Germinal center (tissue), 1 donor: ENCODE data around the gene MRPS10.
"Not testable (repeated sequence)": the region's sequence is repeated elsewhere in the genome, so short reads cannot be mapped to it uniquely, and the experiment has no call there.

Experiments
- DNase-seq: peaks from one replicate; pipeline ENCODE4 v3.0.0; 2012; ENCODE audit warnings: mixed read lengths, low spot score

The MRPS10 gene

GRCh38 chr6:42207559-42207958, 10.1 kb downstream of the MRPS10 start:
- DNase-seq: not testable (repeated sequence)

GRCh38 chr6:42204768-42205282, 12.8 kb downstream of the MRPS10 start:
- no peak for DNase-seq

- DNase-seq: no peak
Measured at GRCh38 chr6:42203183-42203582, 14.5 kb downstream of the MRPS10 start.

GRCh38 chr6:42202131-42202915, 15.3 kb downstream of the MRPS10 start:
- DNase-seq: not testable (repeated sequence)

GRCh38 chr6:42201382-42201781, 16.3 kb downstream of the MRPS10 start:
- DNase-seq: no peak

GRCh38 chr6:42200035-42200434, 17.6 kb downstream of the MRPS10 start:
- DNase-seq: no peak

- DNase-seq: no peak
Measured at GRCh38 chr6:42199106-42199981, 18.3 kb downstream of the MRPS10 start.

- no peak for DNase-seq
Measured at GRCh38 chr6:42197555-42198362, 19.9 kb downstream of the MRPS10 start.

- DNase-seq: no peak
Measured at GRCh38 chr6:42195415-42195814, 22.2 kb downstream of the MRPS10 start.

GRCh38 chr6:42194056-42194455, 23.6 kb downstream of the MRPS10 start:
- no peak for DNase-seq

- no peak for DNase-seq
Measured at GRCh38 chr6:42193491-42193894, 24.2 kb downstream of the MRPS10 start.

GRCh38 chr6:42192385-42192784, 25.3 kb downstream of the MRPS10 start:
- DNase-seq: not testable (repeated sequence)

- no peak for DNase-seq
Measured at GRCh38 chr6:42190554-42191183, 27.0 kb downstream of the MRPS10 start.

GRCh38 chr6:42188406-42188805, 29.3 kb downstream of the MRPS10 start:
- DNase-seq: no peak

- DNase-seq: no peak
Measured at GRCh38 chr6:42185597-42185996, 32.1 kb downstream of the MRPS10 start.

GRCh38 chr6:42184475-42184874, 33.2 kb downstream of the MRPS10 start:
- no peak for DNase-seq

GRCh38 chr6:42182101-42182500, 35.6 kb downstream of the MRPS10 start:
- no peak for DNase-seq

- no peak for DNase-seq
Measured at GRCh38 chr6:42179945-42180313, 37.7 kb downstream of the MRPS10 start.

- DNase-seq: no peak
Measured at GRCh38 chr6:42179261-42179944, 38.3 kb downstream of the MRPS10 start.

- peak; percentile 31 for DNase-seq
Measured at GRCh38 chr6:42177514-42178364, 39.9 kb downstream of the MRPS10 start.
